ENCODE measurements around the gene TAMM41.

- TF ChIP-seq EP300 (IDR thresholded peaks at IDR 0.05; ENCODE audit: borderline replicate concordance) (no peak), CREB1 (IDR thresholded peaks at IDR 0.05; ENCODE audit: low read depth) (no peak), TAF1 (IDR thresholded peaks at IDR 0.05; ENCODE audit: low read depth) (no peak)
These were observed 81.7 kb downstream of the TAMM41 start for GRCh38 chr3:11764931-11765363.
